ENCODE results near the gene USH1G. TPM values are rescaled to one million over a fixed set of nuclear protein-coding genes. Genes with fewer than 3 reads are reported as not detected.

The USH1G gene
- total RNA-seq, 4 donors from 2014 or later = not detected

DNA sequence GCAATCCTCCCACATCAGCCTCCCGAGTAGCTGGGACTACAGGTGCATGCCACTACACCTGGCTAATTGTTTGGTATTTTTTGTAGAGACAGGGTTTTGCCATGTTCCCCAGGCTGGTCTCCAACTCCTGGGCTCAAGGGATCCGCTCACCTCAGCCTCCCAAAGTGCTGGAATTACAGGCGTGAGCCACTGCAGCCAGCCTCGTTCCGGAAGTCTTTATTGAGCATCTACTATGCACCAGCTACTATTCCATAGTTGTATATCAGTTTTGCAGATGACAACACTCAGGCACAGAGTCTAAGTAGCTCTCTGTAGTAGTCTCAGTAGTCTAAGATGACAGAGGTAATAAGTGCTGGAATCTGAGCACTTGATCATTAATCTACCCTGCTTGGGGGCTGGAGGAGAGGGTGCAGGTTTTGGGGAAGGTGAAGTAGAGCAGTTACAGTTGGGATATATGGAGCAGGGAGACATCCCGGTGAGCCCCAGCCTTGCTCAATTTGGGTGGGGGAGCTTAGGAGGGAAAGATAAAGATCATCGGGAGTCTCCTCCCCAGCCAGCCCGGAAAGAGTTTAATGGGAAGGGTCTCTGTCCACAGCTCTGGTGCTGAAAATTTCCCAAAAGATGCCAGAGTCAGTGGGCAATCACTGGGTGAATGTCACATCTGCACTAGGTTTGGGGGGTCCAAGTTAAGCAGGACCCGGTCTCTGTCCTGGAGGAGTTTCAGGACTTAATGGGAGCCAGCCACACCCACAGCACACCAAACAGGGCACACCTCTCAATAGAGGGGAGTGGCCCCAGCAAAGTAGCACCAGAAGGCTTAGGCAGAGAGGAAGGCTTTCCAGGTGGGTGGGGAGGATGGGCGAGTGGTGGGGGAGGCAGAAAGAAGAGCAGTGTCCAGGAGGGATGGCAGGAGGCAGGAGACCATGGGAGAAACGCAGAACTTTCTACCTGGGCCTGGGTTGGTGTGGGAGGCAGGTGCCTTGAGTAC lies 14.3 kb upstream of the USH1G start:
- TF ChIP-seq, protein P1, sequence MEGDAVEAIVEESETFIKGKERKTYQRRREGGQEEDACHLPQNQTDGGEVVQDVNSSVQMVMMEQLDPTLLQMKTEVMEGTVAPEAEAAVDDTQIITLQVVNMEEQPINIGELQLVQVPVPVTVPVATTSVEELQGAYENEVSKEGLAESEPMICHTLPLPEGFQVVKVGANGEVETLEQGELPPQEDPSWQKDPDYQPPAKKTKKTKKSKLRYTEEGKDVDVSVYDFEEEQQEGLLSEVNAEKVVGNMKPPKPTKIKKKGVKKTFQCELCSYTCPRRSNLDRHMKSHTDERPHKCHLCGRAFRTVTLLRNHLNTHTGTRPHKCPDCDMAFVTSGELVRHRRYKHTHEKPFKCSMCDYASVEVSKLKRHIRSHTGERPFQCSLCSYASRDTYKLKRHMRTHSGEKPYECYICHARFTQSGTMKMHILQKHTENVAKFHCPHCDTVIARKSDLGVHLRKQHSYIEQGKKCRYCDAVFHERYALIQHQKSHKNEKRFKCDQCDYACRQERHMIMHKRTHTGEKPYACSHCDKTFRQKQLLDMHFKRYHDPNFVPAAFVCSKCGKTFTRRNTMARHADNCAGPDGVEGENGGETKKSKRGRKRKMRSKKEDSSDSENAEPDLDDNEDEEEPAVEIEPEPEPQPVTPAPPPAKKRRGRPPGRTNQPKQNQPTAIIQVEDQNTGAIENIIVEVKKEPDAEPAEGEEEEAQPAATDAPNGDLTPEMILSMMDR (IDR thresholded peaks at IDR 0.05; ENCODE audit: low read depth) = no peak

DNA sequence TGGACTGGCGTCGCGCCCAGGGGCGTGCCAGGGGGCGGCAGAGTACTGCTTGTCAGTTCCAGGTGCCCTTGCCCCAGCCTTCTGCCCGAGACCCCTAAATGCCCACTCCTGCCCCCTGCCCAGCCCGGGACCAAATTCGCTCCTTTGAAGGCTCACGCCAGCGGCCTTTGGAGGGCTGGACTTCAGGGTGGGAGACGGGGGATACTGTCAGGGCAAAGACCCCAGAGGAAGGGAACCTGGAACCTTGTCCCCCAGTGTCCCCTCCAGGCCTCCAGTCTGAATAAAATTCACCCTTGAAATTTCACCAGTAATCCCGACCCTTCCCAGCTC lies 13.4 kb upstream of the USH1G start:
- TF ChIP-seq, protein P1 (IDR thresholded peaks at IDR 0.05; ENCODE audit: low read depth) = no peak

DNA sequence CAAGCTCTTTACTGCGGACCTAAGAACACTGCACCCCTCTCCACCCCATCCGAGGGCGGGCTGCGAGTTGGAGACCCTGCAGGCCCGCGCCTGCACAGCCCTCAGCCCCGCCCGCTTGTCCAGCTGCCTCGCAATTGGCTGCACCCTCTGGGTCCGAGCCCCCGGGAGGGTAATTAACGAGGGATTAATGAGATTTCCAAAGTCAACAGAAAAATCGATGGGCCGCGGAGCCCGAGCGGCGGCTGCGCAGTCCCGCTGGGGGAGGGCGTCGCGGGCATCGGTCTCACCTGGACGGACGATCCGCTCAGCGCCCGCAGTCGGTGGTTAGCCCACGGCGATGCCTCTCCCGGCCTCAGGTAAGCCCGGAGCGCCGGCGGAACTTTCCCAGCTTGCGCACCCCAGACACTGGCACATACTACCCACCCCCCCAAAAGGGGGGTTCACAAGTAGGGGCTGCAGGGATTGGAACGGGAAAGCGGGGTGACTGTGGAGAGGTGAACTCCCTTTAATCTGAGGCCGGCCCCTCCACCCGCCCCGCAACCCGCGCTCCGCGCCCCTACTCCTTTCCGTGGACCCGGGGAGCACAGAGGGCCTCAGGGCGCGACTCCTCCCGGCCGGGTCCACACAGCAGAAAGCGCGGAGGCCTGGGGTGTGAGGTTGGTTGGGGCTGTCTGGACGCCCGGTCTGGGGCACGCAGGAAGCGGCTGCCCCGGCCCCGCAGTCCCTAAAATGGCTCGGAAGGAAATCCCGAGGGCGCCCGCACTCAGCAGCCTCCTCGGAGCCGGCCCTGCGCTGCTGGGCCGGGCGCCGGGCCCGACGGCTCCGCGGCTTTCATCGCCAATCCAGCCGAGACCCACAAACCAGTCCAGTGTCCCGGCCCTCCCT lies 12.8 kb upstream of the USH1G start, which contains the start of gene OTOP3:
OTOP3 (plus strand) TSS at position 314 of the 885 bp plus-strand sequence; CDS start at position 338, 24 bp downstream.
- TF ChIP-seq, protein P1 (IDR thresholded peaks at IDR 0.05; ENCODE audit: low read depth) = no peak

DNA sequence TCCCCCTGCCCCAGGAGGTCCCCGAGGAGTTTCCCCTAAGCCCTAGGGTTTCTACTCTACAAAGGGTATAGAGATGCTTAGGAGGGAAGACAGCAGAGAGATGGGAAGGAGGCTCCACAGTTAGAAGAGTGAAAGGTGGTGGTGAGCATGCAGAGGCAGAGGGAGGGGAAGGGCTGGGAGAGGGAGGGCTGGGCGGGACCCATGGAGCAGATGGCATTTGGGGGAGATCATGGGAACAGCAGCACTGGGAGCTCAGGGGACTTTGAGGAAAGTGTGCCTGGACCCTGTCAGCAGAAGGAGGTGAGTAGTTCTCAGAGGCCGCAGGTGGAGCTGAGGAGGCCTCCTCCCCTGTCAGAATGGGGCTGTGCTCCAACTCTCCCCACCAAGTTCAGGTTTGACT lies 12.0 kb upstream of the USH1G start:
- TF ChIP-seq, protein P1 (IDR thresholded peaks at IDR 0.05; ENCODE audit: low read depth) = no peak

DNA sequence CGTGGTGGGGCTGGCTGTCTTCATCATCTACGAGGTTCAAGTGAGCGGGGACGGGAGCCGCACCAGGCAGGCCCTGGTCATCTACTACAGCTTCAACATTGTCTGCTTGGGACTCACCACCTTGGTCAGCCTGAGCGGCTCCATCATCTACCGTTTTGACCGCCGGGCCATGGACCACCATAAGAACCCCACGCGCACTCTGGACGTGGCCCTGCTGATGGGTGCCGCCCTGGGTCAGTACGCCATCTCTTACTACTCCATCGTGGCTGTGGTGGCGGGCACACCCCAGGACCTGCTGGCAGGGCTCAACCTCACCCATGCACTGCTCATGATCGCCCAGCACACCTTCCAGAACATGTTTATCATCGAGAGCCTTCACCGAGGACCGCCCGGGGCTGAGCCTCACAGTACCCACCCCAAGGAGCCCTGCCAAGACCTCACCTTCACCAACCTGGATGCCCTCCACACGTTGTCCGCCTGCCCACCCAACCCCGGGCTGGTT lies 7.5 kb upstream of the USH1G start:
- TF ChIP-seq, protein P1 (IDR thresholded peaks at IDR 0.05; ENCODE audit: low read depth) = no peak

DNA sequence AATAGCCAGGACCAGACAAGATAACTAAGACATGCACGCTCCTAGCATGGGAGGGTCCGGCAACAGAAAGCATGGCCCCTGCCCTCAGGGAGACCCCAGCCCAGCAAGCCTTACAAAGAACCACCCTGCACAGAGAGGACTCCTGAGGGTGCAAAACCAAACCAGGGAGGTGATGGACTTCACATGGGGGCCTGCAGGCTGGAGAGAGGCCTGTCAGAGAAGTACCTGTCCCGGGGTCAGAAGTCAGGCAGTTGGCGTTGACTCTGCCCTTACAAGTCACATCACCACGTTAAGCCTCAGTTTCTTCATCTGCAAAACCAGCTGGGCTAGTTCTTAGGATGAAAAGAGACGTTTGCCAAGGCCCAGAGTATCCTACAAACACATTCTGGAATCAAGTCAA lies 5.7 kb upstream of the USH1G start:
- TF ChIP-seq, protein P1 (IDR thresholded peaks at IDR 0.05; ENCODE audit: low read depth) = no peak
